ENCODE measurements around the gene MPPED2.

The MPPED2 gene

DNA sequence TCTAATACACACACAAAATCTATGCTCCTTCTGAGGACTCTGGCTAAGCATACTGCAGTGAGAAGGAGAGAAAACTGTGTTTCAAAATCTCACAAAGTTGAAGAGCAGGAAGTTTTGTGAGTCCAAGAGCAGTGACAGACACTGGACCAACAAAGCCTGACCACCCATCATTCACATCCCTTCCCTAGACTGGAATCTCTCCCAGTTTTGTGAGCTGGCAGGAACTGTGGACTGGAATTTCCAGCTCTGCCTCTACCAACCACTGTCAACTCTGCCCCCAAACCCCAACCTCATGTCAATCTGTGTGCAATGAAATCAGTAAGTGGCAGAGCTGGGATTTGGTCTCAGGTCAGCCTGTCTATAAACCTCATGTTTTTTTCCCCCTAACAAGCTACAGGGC is 150.7 kb downstream of the MPPED2 start:
- Histone ChIP-seq H3K79me2 (ENCODE audit: insufficient read depth, low read length) (no peaks in the 10 kb centered on the region), H3K36me3 (ENCODE audit: insufficient read depth, low read length) (no peaks in the 10 kb centered on the region), H4K20me1 (ENCODE audit: insufficient read depth, low read length) (no peaks in the 10 kb centered on the region), H3K9me3 (ENCODE audit: insufficient read depth, low read length, severe bottlenecking) (no peaks in the 10 kb centered on the region), H3K4me1 (ENCODE audit: insufficient read depth, low read length) (no peaks in the 10 kb centered on the region), H3K4me3 (ENCODE audit: low read depth in 1 of 2, low read length in 2 of 2) (no peak overlapping the region), H3K27ac (ENCODE audit: low read length) (no peak overlapping the region), H3K4me2 (ENCODE audit: insufficient read depth, low read length) (no peak overlapping the region), H2AFZ (ENCODE audit: low read depth, low read length) (no peak overlapping the region), H3K9ac (ENCODE audit: low read depth, low read length) (no peak overlapping the region), H3K27me3 (ENCODE audit: insufficient read depth, low read length, poor library complexity) (no peaks in the 10 kb centered on the region)
- TF ChIP-seq EZH2 (IDR thresholded peaks at IDR 0.05; ENCODE audit: borderline replicate concordance, low read depth, low read length, severe bottlenecking), result no peak
- TF ChIP-seq, protein P1, sequence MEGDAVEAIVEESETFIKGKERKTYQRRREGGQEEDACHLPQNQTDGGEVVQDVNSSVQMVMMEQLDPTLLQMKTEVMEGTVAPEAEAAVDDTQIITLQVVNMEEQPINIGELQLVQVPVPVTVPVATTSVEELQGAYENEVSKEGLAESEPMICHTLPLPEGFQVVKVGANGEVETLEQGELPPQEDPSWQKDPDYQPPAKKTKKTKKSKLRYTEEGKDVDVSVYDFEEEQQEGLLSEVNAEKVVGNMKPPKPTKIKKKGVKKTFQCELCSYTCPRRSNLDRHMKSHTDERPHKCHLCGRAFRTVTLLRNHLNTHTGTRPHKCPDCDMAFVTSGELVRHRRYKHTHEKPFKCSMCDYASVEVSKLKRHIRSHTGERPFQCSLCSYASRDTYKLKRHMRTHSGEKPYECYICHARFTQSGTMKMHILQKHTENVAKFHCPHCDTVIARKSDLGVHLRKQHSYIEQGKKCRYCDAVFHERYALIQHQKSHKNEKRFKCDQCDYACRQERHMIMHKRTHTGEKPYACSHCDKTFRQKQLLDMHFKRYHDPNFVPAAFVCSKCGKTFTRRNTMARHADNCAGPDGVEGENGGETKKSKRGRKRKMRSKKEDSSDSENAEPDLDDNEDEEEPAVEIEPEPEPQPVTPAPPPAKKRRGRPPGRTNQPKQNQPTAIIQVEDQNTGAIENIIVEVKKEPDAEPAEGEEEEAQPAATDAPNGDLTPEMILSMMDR (IDR thresholded peaks at IDR 0.05; ENCODE audit: borderline replicate concordance, extremely low read depth, low read length, poor library complexity, severe bottlenecking), result no peak
- ATAC-seq (ENCODE audit: insufficient read depth, low read depth) (no peak), DNase-seq (no peak)

DNA sequence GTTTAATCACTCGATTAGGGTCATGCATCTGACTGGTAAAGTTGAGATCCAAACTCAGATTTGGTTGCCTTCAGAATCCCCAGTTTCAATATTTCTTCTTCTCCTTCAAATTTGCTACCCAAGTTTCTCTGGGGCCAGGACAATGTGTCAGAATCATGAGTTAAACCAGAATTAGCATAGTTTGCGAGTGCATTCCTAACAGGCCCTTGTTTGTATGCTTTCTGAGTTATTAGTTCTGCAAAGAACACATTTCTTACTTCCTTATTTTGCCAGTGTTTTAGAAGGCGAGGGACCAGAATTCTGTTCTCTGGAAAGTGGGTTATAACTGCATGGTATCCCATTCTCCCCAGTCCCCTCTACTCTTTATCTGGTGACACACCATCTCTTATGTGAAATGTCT is 151.3 kb downstream of the MPPED2 start:
- Histone ChIP-seq H3K4me2 (ENCODE audit: insufficient read depth, low read length) (no peak overlapping the region), H4K20me1 (ENCODE audit: insufficient read depth, low read length) (no peaks in the 10 kb centered on the region)
- DNase-seq, result no peak

DNA sequence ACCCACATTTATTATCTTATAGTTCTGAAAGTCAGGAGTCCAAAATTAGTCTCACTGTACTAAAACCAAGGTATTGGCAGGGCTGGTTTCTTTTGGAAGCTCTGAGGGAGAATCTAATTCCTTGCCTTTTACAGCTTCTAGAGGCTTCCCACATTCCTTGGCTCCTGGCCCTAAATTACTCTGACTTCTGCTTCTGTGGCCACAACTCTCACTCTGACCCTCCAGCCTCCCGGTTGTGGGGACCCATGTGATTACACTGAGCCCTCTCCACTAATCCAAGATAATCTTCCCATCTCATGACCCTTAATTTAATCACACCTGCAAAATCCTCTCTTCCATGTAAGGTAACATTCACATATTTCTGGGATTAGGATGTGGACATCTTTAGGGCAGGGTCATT is 152.3 kb downstream of the MPPED2 start:
- Histone ChIP-seq H3K4me2 (ENCODE audit: insufficient read depth, low read length) (no peak overlapping the region), H3K27me3 (ENCODE audit: insufficient read depth, low read length, poor library complexity) (no peaks in the 10 kb centered on the region), H3K27ac (ENCODE audit: low read length) (no peak overlapping the region), H3K79me2 (ENCODE audit: insufficient read depth, low read length) (no peaks in the 10 kb centered on the region), H3K9ac (ENCODE audit: low read depth, low read length) (no peak overlapping the region), H3K9me3 (ENCODE audit: insufficient read depth, low read length, severe bottlenecking) (no peaks in the 10 kb centered on the region), H3K4me1 (ENCODE audit: insufficient read depth, low read length) (no peaks in the 10 kb centered on the region), H2AFZ (ENCODE audit: low read depth, low read length) (no peak overlapping the region), H3K36me3 (ENCODE audit: insufficient read depth, low read length) (no peaks in the 10 kb centered on the region), H3K4me3 (ENCODE audit: low read depth in 1 of 2, low read length in 2 of 2) (no peak overlapping the region), H4K20me1 (ENCODE audit: insufficient read depth, low read length) (no peaks in the 10 kb centered on the region)
- no peak for ATAC-seq (ENCODE audit: insufficient read depth, low read depth)
- TF ChIP-seq, protein P1 (IDR thresholded peaks at IDR 0.05; ENCODE audit: borderline replicate concordance, extremely low read depth, low read length, poor library complexity, severe bottlenecking), result no peak
- TF ChIP-seq EZH2 (IDR thresholded peaks at IDR 0.05; ENCODE audit: borderline replicate concordance, low read depth, low read length, severe bottlenecking), result no peak
- no peak for DNase-seq

More for the DNA sequence above, 151.3 kb downstream of the MPPED2 start:
- Histone ChIP-seq H3K9me3 (ENCODE audit: insufficient read depth, low read length, severe bottlenecking) (no peaks in the 10 kb centered on the region), H3K27ac (ENCODE audit: low read length) (no peak overlapping the region), H3K27me3 (ENCODE audit: insufficient read depth, low read length, poor library complexity) (no peaks in the 10 kb centered on the region), H3K36me3 (ENCODE audit: insufficient read depth, low read length) (no peaks in the 10 kb centered on the region), H3K79me2 (ENCODE audit: insufficient read depth, low read length) (no peaks in the 10 kb centered on the region), H3K4me3 (ENCODE audit: low read depth in 1 of 2, low read length in 2 of 2) (no peak overlapping the region), H2AFZ (ENCODE audit: low read depth, low read length) (no peak overlapping the region), H3K4me1 (ENCODE audit: insufficient read depth, low read length) (no peaks in the 10 kb centered on the region), H3K9ac (ENCODE audit: low read depth, low read length) (no peak overlapping the region)
- ATAC-seq (ENCODE audit: insufficient read depth, low read depth), result no peak
- TF ChIP-seq, protein P1 (IDR thresholded peaks at IDR 0.05; ENCODE audit: borderline replicate concordance, extremely low read depth, low read length, poor library complexity, severe bottlenecking), result no peak
- TF ChIP-seq EZH2 (IDR thresholded peaks at IDR 0.05; ENCODE audit: borderline replicate concordance, low read depth, low read length, severe bottlenecking), result no peak

DNA sequence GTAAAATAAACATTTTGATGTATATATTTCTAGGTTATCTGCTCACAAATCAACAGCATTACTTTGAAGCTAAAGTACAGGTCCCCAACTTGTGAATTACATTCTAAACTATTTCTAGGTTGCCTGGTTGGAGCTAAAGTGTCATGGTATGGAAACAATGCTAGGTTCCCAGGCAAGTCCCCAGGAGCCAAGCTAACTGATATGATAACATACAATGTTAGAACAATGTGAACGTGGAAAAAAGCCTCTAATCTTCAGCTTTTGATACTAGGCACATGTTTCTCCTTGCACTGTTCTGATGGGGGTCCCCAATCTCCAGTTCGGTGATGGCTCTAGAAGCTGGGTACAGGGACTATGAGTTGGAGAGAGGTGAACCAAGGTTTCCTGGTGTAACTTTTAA is 153.4 kb downstream of the MPPED2 start:
- ATAC-seq (ENCODE audit: insufficient read depth, low read depth), result no peak

More for the DNA sequence above, 153.4 kb downstream of the MPPED2 start:
- Histone ChIP-seq H4K20me1 (ENCODE audit: insufficient read depth, low read length) (no peaks in the 10 kb centered on the region), H3K27me3 (ENCODE audit: insufficient read depth, low read length, poor library complexity) (no peaks in the 10 kb centered on the region), H3K36me3 (ENCODE audit: insufficient read depth, low read length) (no peaks in the 10 kb centered on the region), H3K4me2 (ENCODE audit: insufficient read depth, low read length) (no peak overlapping the region), H2AFZ (ENCODE audit: low read depth, low read length) (no peak overlapping the region), H3K9me3 (ENCODE audit: insufficient read depth, low read length, severe bottlenecking) (no peaks in the 10 kb centered on the region), H3K4me3 (ENCODE audit: low read depth in 1 of 2, low read length in 2 of 2) (no peak overlapping the region), H3K4me1 (ENCODE audit: insufficient read depth, low read length) (no peaks in the 10 kb centered on the region), H3K79me2 (ENCODE audit: insufficient read depth, low read length) (no peaks in the 10 kb centered on the region), H3K9ac (ENCODE audit: low read depth, low read length) (no peak overlapping the region), H3K27ac (ENCODE audit: low read length) (no peak overlapping the region)
- TF ChIP-seq EZH2 (IDR thresholded peaks at IDR 0.05; ENCODE audit: borderline replicate concordance, low read depth, low read length, severe bottlenecking), result no peak
- TF ChIP-seq, protein P1 (IDR thresholded peaks at IDR 0.05; ENCODE audit: borderline replicate concordance, extremely low read depth, low read length, poor library complexity, severe bottlenecking), result no peak
- no peak for DNase-seq

Data from DND-41 (cell line).